ENCODE measurements around the gene MTSS2. TPM values are rescaled to one million over a fixed set of nuclear protein-coding genes. Genes with fewer than 3 reads are reported as not detected.

MTSS2 gene
- total and polyA plus RNA-seq, 2 of the 8 experiments (the other 6 are each of a cell fraction or from before 2014, with no cell fraction given): 23.3 to 36.7 TPM

- Histone ChIP-seq H4K91ac (replicated peaks; ENCODE audit: insufficient read length, low read length) (no peak overlapping the region), H2AK5ac (ENCODE audit: low read depth, low read length) (no peak overlapping the region), H3K4me1 (replicated peaks in 1 of 4; ENCODE audit: control insufficient read depth in 3 of 4, insufficient read depth in 4 of 4, low read length in 3 of 4) (peaks cover 0 to 6% (median 2%) of the 10 kb centered on the region in 4 experiments; a peak in 1 of 7 replicates), H3K23ac (ENCODE audit: insufficient read length) (no peak overlapping the region), H4K20me1 (replicated peaks in 1 of 2; ENCODE audit: control insufficient read depth in 1 of 2, insufficient read depth in 2 of 2, low read length in 2 of 2) (no peaks in the 10 kb centered on the region), H4K8ac (ENCODE audit: extremely low read depth, insufficient read depth, low read length) (no peak overlapping the region), H3K79me1 (ENCODE audit: low read depth, low read length) (no peaks in the 10 kb centered on the region), H3K4ac (replicated peaks; ENCODE audit: insufficient read length, low read depth, low read length) (no peak overlapping the region), H3K27ac (ENCODE audit: low read depth, low read length) (no peak overlapping the region), H3K18ac (ENCODE audit: extremely low read depth, low read length) (no peak overlapping the region), H3K56ac (replicated peaks; ENCODE audit: insufficient read length, low read depth, low read length) (no peak overlapping the region), H3K4me2 (ENCODE audit: insufficient read depth in 1 of 2, low read depth in 2 of 2, low read length in 2 of 2) (no peak overlapping the region), H3K4me3 (ENCODE audit: extremely low read depth in 1 of 4, insufficient read depth in 2 of 4, low read depth in 3 of 4, low read length in 4 of 4) (no peak overlapping the region), H2AFZ (ENCODE audit: low read length) (no peak overlapping the region), H3K9ac (replicated peaks in 1 of 4; ENCODE audit: extremely low read depth in 1 of 4, low read depth in 3 of 4, low read length in 3 of 4) (no peak overlapping the region), H3K79me2 (ENCODE audit: control insufficient read depth in 1 of 2, insufficient read depth in 2 of 2, low read length in 2 of 2) (no peaks in the 10 kb centered on the region), H3K23me2 (ENCODE audit: low read depth, low read length) (no peaks in the 10 kb centered on the region), H2BK15ac (ENCODE audit: low read length) (no peak overlapping the region), H3K36me3 (ENCODE audit: control insufficient read depth in 2 of 4, insufficient read depth in 4 of 4, low read length in 3 of 4) (peaks cover 0 to 6% (median 4%) of the 10 kb centered on the region in 4 experiments; a peak in 2 of 8 replicates), H2BK5ac (ENCODE audit: low read depth, low read length) (no peak overlapping the region; the same call in 1 of the 2 replicates), H3K14ac (ENCODE audit: insufficient read length) (no peak overlapping the region), H2BK120ac (replicated peaks; ENCODE audit: low read depth, low read length) (no peak overlapping the region), H3K9me3 (ENCODE audit: insufficient read depth in 2 of 2, low read depth in 1 of 2, low read length in 1 of 2) (no peaks in the 10 kb centered on the region), H2BK12ac (ENCODE audit: low read depth, low read length) (no peak overlapping the region), H2BK20ac (ENCODE audit: low read length) (no peak overlapping the region), H4K5ac (ENCODE audit: insufficient read length, low read depth, low read length) (no peak overlapping the region), H3K27me3 (replicated peaks in 1 of 4; ENCODE audit: control insufficient read depth in 3 of 4, extremely low read depth in 1 of 4, insufficient read depth in 3 of 4, low read length in 3 of 4) (no peaks in the 10 kb centered on the region)
- FAIRE-seq (no peak), DNase-seq (ENCODE audit: low read depth in 1 of 2, low spot score in 2 of 2) (no peak)
- TF ChIP-seq E2F6 (IDR thresholded peaks at IDR 0.05) (no peak), TBP (IDR thresholded peaks at IDR 0.05; ENCODE audit: low read depth, low read length) (no peak)
- ChIA-PET POLR2A (ENCODE audit: partially characterized antibody) (interaction anchor here (0.9 kb wide), 1 partner anchor 11 kb away, joined by 3 read pairs; no protein-coding TSS in a partner anchor), CTCF (ENCODE audit: partially characterized antibody) (interaction anchor here (1.0 to 1.9 kb wide), 5 partner anchors 9 to 42 kb away, joined by 3 to 9 read pairs (median 4); no protein-coding TSS in a partner anchor)
- 95% methylated on average over 8 of the region's 8 CpGs; no CpG with 5 or more reads in 1 of the 2 experiments for WGBS, 2 experiments (ENCODE audit: extremely low coverage in 1 of 2, insufficient coverage in 1 of 2, insufficient read length in 1 of 2, insufficient replicate concordance in 2 of 2, low coverage in 1 of 2, low lambda C conversion rate in 2 of 2, missing lambda C conversion rate in 1 of 2)
These were observed 43.4 kb upstream of the MTSS2 start for GRCh38 chr16:70729292-70729691.

Measured in H1 (cell line).